HG02623 (cell line): ENCODE results near the gene TLE6.
"Not testable (repeated sequence)": the region's sequence is repeated elsewhere in the genome, so short reads cannot be mapped to it uniquely, and the experiment has no call there.

Experiments used
- ATAC-seq: cut with Tn5 transposase; IDR thresholded peaks from one replicate; pipeline ENCODE4 v1.9.1; 2021; ENCODE audit warnings: moderate library complexity; ENCODE audit not compliant: unreplicated experiment

The TLE6 gene

GRCh38 chr19:2973229-2973628, 4.1 kb upstream of the TLE6 start:
- ATAC-seq: no peak

- no peak for ATAC-seq
Observed at GRCh38 chr19:2974342-2975041, 2.9 kb upstream of the TLE6 start.

GRCh38 chr19:2976609-2977000, 759 bp upstream of the TLE6 start:
- ATAC-seq: no peak

DNA sequence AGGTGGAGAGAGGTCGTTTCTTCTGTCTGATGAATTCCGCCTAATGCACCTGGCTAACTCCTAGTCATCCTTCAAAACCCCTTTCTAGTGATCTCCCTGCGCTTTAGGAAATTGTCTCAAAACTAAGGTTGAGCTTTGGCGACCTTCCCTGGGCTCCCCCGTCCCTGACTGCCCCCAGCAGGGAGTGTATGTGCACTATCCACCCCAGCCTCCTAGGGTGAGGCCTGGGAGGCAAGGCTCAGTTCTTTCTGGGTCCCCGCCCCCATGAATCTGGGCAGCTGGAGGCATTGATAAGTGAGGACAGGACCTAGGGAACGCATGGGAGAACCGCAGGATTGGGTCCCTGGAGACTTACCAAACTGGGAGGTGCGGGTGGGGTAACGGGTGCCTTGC, 378 bp downstream of the TLE6 start:
- no peak for ATAC-seq

DNA sequence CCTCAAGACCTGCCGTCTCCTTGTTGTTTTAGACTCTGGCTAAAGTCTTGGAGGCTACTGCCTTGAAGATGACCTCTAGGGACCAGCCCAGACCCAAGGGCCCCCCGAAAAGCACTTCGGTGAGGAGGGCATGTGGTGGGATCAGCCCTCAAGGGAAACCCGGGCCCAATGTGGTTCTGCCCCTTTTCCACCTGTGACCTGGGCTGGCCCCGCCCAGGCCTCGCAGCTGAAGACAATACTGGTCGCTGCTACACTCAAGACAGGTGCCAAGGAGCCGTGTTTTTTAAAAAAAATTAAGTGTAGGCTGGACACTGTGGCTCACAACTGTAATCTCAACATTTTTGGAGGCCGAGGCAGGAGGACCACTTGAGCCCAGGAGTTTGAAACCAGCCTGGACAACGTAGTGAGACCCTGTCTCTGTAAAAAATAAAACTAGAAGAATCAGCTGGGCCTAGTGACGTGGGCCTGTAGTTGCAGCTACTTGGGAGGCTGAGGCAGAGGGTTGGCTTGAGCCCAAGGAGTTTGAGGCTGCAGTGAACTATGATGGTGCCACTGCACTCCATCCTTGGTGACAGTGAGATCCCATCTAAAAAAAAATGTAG, 903 bp downstream of the TLE6 start:
- no peak for ATAC-seq

- ATAC-seq: no peak
Observed at GRCh38 chr19:2978772-2979171, 1.4 kb downstream of the TLE6 start.

GRCh38 chr19:2981898-2982297, 4.5 kb downstream of the TLE6 start:
- ATAC-seq: no peak

- ATAC-seq: no peak
Observed at GRCh38 chr19:2982561-2982960, 5.2 kb downstream of the TLE6 start.

GRCh38 chr19:2982983-2983350, 5.6 kb downstream of the TLE6 start:
- ATAC-seq: no peak

DNA sequence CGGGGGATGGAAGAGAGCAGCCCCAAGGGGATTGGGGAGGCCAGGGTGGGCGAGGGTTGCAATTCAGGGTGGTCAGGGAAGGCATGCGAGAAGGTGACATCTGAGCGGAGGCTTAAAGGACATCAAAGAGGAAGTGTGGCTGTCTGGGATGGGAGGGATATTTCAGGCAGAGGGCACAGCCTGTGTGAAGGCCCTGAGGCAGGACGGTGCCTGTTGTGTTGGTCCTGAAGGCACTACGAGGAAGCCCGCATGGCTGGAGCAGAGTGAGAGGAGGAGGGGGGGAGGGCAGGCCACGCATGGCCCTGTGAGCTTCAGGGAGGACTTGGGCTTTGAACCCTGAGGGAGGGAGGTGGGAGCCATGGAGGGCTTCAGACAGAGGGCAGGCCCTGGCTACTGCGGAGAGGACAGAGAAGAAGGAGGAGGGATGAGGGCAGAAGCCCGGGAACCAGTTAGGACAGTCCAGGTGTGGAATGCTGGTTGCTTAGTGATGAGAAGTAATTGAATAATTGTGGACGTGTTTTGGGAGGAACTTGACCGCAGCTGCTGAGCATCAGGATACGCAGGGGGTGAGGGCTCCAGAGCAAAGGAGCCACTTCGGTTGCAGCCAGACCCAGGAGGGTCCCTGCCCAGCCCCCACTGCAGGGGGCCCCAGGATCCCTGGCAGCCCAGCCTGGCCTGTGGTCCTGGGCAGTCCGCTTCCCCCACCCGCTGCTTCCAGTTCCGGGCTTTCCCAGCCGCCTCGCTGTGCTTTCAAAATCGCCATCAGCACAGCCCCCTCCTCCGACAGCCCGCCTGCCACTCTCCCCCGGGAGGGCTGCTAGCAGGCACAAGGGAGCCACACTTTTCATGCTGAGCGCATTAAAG, 6.2 kb downstream of the TLE6 start:
- no peak for ATAC-seq

DNA sequence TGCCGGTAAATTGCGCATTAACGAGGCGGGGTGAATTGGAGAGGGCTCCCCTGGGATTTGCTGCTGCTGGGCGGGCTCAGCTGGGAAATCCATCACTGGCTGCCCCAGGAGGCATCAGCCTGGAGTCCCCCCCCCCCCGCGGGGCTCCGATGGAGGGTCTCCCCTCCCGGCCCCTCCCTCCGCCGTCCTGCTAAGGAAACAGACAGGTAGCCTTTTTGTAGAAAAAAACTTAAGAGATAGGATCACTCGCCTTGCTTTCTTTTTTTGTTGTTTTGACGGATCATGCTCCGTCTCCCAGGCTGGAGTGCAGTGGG, 6.8 kb downstream of the TLE6 start:
- ATAC-seq: no peak

GRCh38 chr19:2986951-2987524, 9.7 kb downstream of the TLE6 start:
- no peak for ATAC-seq

GRCh38 chr19:2987797-2988196, 10.4 kb downstream of the TLE6 start:
- ATAC-seq: no peak

DNA sequence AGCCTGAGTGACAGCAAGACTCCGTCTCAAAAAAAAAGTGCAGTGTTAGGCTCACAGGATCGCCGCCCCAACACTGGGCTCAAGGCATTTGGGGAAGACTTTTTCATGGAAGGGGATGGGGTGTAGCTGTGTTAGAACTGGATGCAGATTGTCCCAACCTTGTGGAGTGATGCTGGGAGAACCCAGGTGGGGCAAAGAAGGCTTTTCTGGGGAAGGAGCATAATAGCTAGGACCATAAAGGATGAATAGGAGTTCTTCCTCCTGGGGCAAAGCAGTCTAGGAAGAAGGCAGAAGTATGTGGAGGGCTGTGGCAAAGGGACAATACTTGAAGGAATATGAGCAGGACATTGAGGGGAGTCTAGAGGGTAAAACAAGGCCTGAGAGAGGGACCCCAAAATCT, 11.2 kb downstream of the TLE6 start:
- no peak for ATAC-seq

GRCh38 chr19:2989236-2989946, 12.0 kb downstream of the TLE6 start:
- no peak for ATAC-seq

DNA sequence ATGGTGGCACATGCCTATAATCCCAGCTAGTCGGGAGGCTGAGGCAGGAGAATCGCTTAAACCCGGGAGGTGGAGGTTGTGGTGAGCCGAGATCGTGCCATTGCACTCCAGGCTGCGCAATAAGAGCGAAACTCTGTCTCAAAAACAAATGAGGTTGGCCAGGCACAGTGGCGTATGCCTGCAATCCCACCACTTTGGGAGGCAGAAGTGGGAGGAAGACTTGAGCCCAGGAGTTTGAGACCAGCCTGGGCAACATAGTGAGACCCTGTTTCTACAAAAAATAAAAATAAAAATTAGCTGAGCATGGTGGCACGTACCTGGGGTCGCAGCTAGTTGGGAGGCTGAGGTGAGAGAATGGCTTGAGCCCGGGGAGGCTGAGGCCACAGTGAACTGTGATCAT, 15.0 kb downstream of the TLE6 start:
- not testable (repeated sequence) for ATAC-seq

DNA sequence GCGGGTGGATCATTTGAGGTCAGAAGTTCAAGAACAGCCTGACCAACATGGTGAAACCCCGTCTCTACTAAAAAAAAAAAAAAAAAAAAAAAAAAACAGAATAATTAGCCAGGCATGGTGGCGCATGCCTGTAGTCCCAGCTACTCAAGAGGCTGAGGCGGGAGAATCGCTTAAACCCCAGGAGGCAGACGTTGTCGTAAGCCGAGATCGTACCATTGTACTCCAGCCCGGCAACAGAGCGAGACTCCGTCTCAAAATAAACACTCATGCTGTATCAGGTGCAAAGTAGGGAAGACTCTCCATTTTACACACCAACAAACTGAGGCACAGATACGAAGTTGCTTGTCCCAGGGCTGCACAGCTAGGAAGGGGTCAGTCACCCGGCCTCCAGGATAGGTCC, 15.6 kb downstream of the TLE6 start:
- no peak for ATAC-seq

DNA sequence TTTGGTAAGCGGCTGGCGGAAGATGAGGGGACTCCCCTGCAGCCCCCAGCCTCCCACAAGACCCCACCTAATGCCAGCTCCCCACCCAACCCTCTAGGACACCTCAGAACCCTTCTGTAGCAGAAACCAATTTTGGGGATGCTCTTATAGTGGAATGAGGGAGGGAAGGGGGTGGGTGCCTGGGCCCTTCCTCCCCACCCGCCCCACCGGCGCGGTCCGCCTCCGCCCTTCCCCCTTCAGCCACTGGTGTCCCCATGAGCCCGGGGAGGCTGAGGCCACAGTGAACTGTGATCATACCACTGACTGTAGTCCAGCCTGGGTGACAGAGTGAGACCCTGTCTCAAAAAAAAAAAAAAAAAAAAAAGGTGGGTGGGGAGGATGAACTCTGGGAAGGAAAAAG, 16.2 kb downstream of the TLE6 start:
- no peak for ATAC-seq

GRCh38 chr19:2994588-2995131, 17.3 kb downstream of the TLE6 start:
- no peak for ATAC-seq

- no peak for ATAC-seq
Observed at GRCh38 chr19:2997720-2998119, 20.4 kb downstream of the TLE6 start.

- no peak for ATAC-seq
Observed at GRCh38 chr19:2998642-2999041, 21.3 kb downstream of the TLE6 start.
